SK-N-MC (cell line): ENCODE measurements around the gene LRRC27.

Experiments used
- EZH2 ChIP-seq: fragments of 200-600 bp; sonication (generic); IDR thresholded peaks from one replicate; pipeline ENCODE4 v1.6.1; 2017; ENCODE audit warnings: antibody characterized with exemption
- FOXP2 ChIP-seq: optimal IDR thresholded peaks from 2 replicates; pipeline ENCODE3; 2011; ENCODE audit warnings: mild to moderate bottlenecking, moderate library complexity; ENCODE audit not compliant: insufficient read depth; ENCODE audit errors: extremely low read length, control extremely low read depth
- POLR2AphosphoS5 ChIP-seq: IDR thresholded peaks from 2 replicates; pipeline ENCODE4 v1.6.1; 2012; ENCODE audit warnings: mild to moderate bottlenecking, low read depth, low read length, borderline replicate concordance

DNA sequence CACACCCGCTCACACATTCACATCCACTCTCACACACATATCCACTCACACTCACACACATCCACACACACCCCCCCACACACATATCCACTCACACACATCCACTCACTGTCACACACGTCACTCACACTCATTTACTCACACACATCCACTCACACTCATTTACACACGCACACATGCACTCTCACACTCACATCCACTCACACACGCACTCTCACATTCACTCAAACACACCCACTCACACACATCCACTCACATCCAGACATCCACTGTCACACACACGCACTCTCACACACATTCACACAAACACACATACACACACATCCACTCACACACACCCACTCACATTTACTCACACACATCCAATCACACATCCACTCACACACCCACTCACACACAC lies 83.3 kb downstream of the LRRC27 start:
- no peak for TF ChIP-seq FOXP2
- no peak for TF ChIP-seq EZH2
- no peak for TF ChIP-seq POLR2AphosphoS5
